CD4-positive, alpha-beta T cell (primary cell): ENCODE data around the gene OR6B3. TPM values are rescaled to one million over a fixed set of nuclear protein-coding genes. Genes with fewer than 3 reads are reported as not detected.

Experiments
- ATAC-seq: fragments of 200-7000 bp; cut with Tn5 transposase; one replicate; pipeline ENCODE4 v1.10.0; 2022; ENCODE audit warnings: mild to moderate bottlenecking; ENCODE audit not compliant: poor library complexity
- CTCF ChIA-PET: fragments of 350-600 bp; sonication (Branson Sonifier 250); formaldehyde crosslinking; loops from one replicate; lab custom pipeline; 2021; ENCODE audit warnings: antibody characterized with exemption, inconsistent platforms; lab: Charles Lee
- POLR2A ChIA-PET: fragments of 350-600 bp; sonication (Branson Sonifier 250); formaldehyde crosslinking; loops from one replicate; lab custom pipeline; 2021; ENCODE audit warnings: antibody characterized with exemption, inconsistent platforms; lab: Charles Lee
- DNase-seq, 14 experiments: peaks; one replicate each; pipeline ENCODE4 v3.0.0-alpha.2; 2013 to 2020; ENCODE audit warnings: mixed read lengths in 2 of 14
- H3K27ac ChIP-seq, 2 donors: one replicate each; pipeline versions ENCODE4 v1.5.1 to v1.7.0; 2013; ENCODE audit warnings: low read length in 2 of 2, low read depth in 1 of 2, mild to moderate bottlenecking in 1 of 2
- H3K27me3 ChIP-seq, 2 experiments: 1 replicate in 1 of 2; 2 replicates in 1 of 2; pipeline versions ENCODE4 v1.6.1 to v1.7.0; 2013; ENCODE audit warnings: low read length in 2 of 2, control low read depth in 1 of 2, mild to moderate bottlenecking in 1 of 2, moderate library complexity in 1 of 2; ENCODE audit not compliant: insufficient read depth in 2 of 2, control insufficient read depth in 1 of 2
- H3K36me3 ChIP-seq: one replicate; pipeline ENCODE4 v1.6.1; 2013; ENCODE audit warnings: low read length, control low read depth; ENCODE audit not compliant: insufficient read depth
- H3K4me1 ChIP-seq: one replicate; pipeline ENCODE4 v1.6.1; 2013; ENCODE audit warnings: low read length, control low read depth; ENCODE audit not compliant: insufficient read depth
- H3K4me3 ChIP-seq: one replicate; pipeline ENCODE4 v1.5.1; 2013; ENCODE audit warnings: mild to moderate bottlenecking, low read length, moderate library complexity
- H3K9me3 ChIP-seq, 2 experiments: 1 replicate in 1 of 2; 2 replicates in 1 of 2; pipeline versions ENCODE4 v1.6.1 to v1.7.0; 2013; ENCODE audit warnings: low read length in 2 of 2, mild to moderate bottlenecking in 2 of 2, control low read depth in 1 of 2, moderate library complexity in 1 of 2; ENCODE audit not compliant: control insufficient read depth in 1 of 2, insufficient read depth in 1 of 2
- H3K27ac Mint-ChIP-seq: one replicate; pipeline ENCODE4 v1.8.0; 2020; ENCODE audit warnings: mixed read lengths
- H3K27me3 Mint-ChIP-seq: one replicate; pipeline ENCODE4 v1.8.0; 2021; ENCODE audit warnings: mixed read lengths
- H3K36me3 Mint-ChIP-seq: one replicate; pipeline ENCODE4 v1.8.0; 2021; ENCODE audit warnings: low read depth, mixed read lengths
- H3K4me1 Mint-ChIP-seq: one replicate; pipeline ENCODE4 v1.8.0; 2021; ENCODE audit warnings: low read depth, mixed read lengths
- H3K4me3 Mint-ChIP-seq: one replicate; pipeline ENCODE4 v1.8.0; 2020; ENCODE audit warnings: mild to moderate bottlenecking, mixed read lengths
- H3K9me3 Mint-ChIP-seq: one replicate; pipeline ENCODE4 v1.8.0; 2020; ENCODE audit warnings: mixed read lengths
- intact Hi-C, 2 experiments: fragments of 100-400 bp; cut with DNase I in 1 of 2; cut with micrococcal nuclease in 1 of 2; formaldehyde crosslinking; loops; one replicate each; pipeline versions ENCODE4 v1.15.1 to v1.9.0; 2023 to 2025; cut with DNase I, micrococcal nuclease
- total RNA-seq, 174 experiments: library from RNA in 2 of 174; stranded (reverse) in 2 of 174; gene quantifications; one replicate each; pipeline ENCODE4 v1.2.3 and lab custom pipeline; 2021 to 2026
- TF ChIP-seq, protein P1 (sequence below): fragments of 200-600 bp; IDR thresholded peaks from one replicate; pipeline ENCODE4 v1.8.0; 2022; ENCODE audit warnings: antibody characterized with exemption, mild to moderate bottlenecking

The OR6B3 gene
- total RNA-seq, 2 experiments from 2014 or later, result not detected

DNA sequence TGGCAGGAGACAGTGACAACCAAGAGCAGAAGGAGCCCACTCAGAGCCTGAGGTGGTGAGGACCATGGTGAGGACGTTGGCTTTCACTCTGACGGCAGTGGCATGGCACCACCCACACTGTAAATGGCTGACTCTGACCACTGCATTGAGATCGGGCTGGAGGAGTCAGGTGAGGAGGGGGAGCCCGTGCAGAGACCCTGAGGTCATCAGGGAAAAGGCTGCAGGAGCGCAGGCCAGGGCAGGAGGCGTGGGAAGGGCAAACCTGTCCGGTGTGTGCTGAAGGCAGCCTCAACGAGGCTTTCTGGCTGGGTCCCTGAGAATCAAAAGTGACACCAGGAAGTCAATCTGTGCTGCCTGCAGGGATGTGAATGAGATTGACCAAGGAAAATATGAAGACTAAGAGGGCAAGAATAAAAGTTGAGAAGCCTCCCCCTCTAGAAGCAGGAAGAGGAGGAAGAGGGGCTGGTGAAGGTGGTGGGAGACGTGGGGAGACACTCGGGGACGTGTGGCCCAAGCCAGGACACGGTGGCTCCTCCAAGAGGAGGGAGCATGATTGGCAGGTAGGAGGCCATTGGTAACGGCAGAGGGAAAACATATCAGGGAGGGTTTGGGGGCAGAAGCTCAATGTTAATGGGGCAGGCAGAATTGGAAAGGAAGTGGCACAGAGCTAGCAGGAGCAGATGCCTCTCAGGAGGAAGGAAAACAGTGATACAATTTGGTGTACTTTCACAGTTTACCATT lies 2.0 kb upstream of the OR6B3 start:
- peaks cover 17 to 30% of the 10 kb centered on the region in 2 experiments for H3K27me3 ChIP-seq
- ChIA-PET POLR2A (no interaction called here), CTCF (no interaction called here)
- H3K36me3 ChIP-seq, result no peaks in the 10 kb centered on the region
- no peak overlapping the region for H3K4me3 Mint-ChIP-seq
- no peaks in the 10 kb centered on the region for H3K36me3 Mint-ChIP-seq
- no peak overlapping the region for H3K4me3 ChIP-seq
- peaks cover 53% of the 10 kb centered on the region for H3K27me3 Mint-ChIP-seq
- H3K4me1 Mint-ChIP-seq, result no peaks in the 10 kb centered on the region
- intact Hi-C loops, result no loop called here
- ATAC-seq (no peak), DNase-seq (no peak)
- H3K27ac Mint-ChIP-seq, result no peak overlapping the region
- TF ChIP-seq, protein P1, sequence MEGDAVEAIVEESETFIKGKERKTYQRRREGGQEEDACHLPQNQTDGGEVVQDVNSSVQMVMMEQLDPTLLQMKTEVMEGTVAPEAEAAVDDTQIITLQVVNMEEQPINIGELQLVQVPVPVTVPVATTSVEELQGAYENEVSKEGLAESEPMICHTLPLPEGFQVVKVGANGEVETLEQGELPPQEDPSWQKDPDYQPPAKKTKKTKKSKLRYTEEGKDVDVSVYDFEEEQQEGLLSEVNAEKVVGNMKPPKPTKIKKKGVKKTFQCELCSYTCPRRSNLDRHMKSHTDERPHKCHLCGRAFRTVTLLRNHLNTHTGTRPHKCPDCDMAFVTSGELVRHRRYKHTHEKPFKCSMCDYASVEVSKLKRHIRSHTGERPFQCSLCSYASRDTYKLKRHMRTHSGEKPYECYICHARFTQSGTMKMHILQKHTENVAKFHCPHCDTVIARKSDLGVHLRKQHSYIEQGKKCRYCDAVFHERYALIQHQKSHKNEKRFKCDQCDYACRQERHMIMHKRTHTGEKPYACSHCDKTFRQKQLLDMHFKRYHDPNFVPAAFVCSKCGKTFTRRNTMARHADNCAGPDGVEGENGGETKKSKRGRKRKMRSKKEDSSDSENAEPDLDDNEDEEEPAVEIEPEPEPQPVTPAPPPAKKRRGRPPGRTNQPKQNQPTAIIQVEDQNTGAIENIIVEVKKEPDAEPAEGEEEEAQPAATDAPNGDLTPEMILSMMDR, result no peak
- no peaks in the 10 kb centered on the region for H3K9me3 Mint-ChIP-seq
- peaks cover 0 to 7% of the 10 kb centered on the region in 2 experiments for H3K9me3 ChIP-seq
- H3K4me1 ChIP-seq, result no peaks in the 10 kb centered on the region
- H3K27ac ChIP-seq, result no peak overlapping the region

DNA sequence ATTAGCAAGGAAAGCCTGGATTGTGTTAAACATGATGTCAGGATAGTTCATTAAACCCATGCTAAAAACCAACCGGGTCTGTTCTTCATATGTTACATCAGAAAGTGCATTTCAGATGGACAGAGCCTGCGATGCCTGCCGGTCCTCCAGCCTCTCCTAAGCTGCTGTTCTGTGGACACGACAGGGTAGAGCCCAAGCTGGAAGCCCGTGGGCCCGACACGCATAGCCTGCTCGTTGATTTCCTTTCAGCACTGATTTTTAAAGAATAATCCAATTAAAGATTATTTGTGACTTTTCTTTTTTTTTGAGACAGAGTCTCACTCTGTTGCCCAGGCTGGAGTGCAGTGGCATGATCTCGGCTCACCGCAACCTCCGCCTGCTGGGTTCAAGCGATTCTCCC lies 797 bp downstream of the OR6B3 start:
- H3K9me3 ChIP-seq, result peaks cover 0 to 7% of the 10 kb centered on the region in 2 experiments
- Mint-ChIP-seq H3K27ac (no peak overlapping the region), H3K27me3 (peaks cover 73% of the 10 kb centered on the region), H3K4me3 (no peak overlapping the region), H3K36me3 (no peaks in the 10 kb centered on the region), H3K4me1 (no peaks in the 10 kb centered on the region), H3K9me3 (no peaks in the 10 kb centered on the region)
- intact Hi-C loops, result no loop called here
- H3K27me3 ChIP-seq, result peaks cover 23 to 39% of the 10 kb centered on the region in 2 experiments
- TF ChIP-seq, protein P1, result no peak
- no peaks in the 10 kb centered on the region for H3K36me3 ChIP-seq
- POLR2A ChIA-PET, result interaction anchor here (0.7 kb wide), 1 partner anchor 43 kb away, joined by 3 read pairs; no protein-coding TSS in a partner anchor
- H3K4me3 ChIP-seq, result no peak overlapping the region
- DNase-seq (no peak), ATAC-seq (no peak)
- CTCF ChIA-PET, result no interaction called here
- H3K4me1 ChIP-seq, result no peaks in the 10 kb centered on the region
- no peak overlapping the region for H3K27ac ChIP-seq

GRCh38 chr2:240051697-240052096 lies 1.6 kb downstream of the OR6B3 start:
- Histone ChIP-seq H3K4me3 (no peak overlapping the region), H3K27me3 (peaks cover 19 to 31% of the 10 kb centered on the region in 2 experiments), H3K36me3 (no peaks in the 10 kb centered on the region), H3K9me3 (peaks cover 0 to 2% of the 10 kb centered on the region in 2 experiments), H3K27ac (no peak overlapping the region), H3K4me1 (no peaks in the 10 kb centered on the region)
- POLR2A ChIA-PET, result no interaction called here
- no peak for DNase-seq
- Mint-ChIP-seq H3K4me1 (no peaks in the 10 kb centered on the region), H3K9me3 (no peaks in the 10 kb centered on the region), H3K27ac (no peak overlapping the region), H3K4me3 (no peak overlapping the region), H3K36me3 (no peaks in the 10 kb centered on the region), H3K27me3 (peaks cover 78% of the 10 kb centered on the region)
- CTCF ChIA-PET, result no interaction called here
- TF ChIP-seq, protein P1, result no peak
- no peak for ATAC-seq
- intact Hi-C loops, result no loop called here
